GM19463 (cell line): ENCODE data around the gene RAD23A.

Experiments
- ATAC-seq: cut with Tn5 transposase; IDR thresholded peaks from one replicate; pipeline ENCODE4 v1.9.1; 2021; ENCODE audit warnings: mild to moderate bottlenecking, moderate library complexity; ENCODE audit not compliant: unreplicated experiment

RAD23A gene

DNA sequence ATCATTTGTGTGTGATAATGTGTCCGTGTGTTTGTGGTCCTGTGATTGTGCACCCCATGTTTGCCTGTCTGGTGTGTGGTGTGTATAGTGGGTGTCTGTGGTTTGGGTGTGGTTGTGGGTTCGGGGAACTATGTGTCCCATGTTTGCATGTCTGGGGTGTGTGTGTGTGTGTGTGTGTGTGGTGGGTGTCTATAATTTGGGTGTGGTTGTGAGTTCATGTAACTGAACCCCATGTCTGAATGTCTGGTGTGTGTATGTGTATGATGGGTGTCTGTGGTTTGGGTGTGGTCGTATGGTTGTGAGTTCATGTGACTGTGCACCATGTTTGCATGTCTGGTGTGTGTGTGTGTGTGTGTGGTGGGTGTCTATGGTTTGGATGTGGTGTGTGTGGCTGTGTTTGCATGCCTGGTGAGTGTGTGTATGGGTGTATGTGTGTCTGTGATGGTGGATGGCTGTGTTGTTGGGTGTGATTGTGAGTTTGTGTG, 38.5 kb downstream of the RAD23A start:
- no peak for ATAC-seq

DNA sequence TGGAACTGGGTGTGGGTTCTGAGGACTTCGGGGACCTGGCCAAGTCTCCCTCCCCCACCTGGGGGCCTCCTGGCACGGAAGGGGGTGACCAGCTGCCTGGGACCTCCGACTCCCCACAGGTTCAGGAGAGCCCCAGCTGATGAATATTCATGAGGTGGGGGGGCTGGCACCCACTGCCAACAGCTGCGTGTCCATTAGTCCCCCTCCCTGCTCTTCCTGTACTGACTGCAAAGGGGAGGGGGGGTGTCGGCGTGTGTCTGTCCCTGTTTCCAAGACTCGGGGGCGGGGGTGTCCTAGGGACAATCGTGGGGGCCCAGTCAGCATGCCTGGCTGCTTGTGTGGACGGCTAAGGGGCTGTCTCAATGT, 39.0 kb downstream of the RAD23A start:
- ATAC-seq: no peak

DNA sequence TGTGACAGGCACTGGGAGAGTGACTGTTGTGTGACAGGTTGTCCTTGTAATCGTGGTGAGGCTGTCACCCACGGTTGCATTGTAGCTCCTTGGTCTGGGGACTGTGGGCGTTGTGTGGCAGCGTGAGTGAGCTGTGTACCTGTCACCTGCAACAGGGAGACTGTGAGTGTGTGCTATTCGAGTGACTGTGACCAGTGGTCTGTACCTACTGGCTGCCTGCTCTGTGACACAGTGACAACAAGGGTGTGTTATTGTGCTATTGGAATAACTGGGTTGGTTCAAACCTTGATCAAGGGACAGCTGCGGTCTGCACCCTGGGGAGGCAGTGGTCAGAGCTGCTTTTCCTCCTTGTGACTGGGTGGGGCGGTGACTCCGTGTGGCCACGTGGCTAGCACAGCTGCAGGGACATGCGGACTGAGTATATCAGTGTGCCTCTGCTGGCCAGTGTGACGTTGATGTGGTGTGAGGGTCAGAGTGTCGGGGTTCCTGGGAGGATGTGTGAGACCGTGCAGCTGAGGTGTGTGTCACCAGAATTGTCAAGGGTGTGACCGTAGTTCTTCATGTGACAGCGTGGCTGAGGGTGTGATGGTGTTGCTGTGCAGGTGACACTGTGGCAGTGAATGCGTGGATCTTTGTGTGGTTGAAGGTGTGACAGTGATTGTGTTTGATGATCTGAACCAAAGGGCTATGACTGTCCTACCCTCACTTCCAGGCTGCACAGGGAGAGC, 39.6 kb downstream of the RAD23A start:
- ATAC-seq: no peak

DNA sequence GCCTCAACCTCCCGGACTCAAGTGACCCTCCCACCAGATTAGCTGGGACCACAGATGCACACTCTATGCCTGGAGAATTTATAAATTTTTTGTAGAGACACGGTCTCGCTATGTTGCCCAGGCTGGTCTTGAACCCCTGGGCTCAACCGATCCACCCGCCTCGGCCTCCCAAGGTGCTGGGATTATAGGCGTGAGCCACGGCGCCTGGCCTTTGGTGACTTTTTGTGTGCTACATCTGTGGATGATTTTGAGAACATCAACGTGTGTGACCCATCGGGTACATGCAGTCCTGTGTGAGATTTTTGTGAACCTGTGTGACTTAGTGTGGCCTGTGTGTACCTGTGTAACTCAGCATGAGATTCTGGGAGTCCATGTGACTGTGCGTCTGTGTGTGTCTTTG, 41.1 kb downstream of the RAD23A start:
- no peak for ATAC-seq

DNA sequence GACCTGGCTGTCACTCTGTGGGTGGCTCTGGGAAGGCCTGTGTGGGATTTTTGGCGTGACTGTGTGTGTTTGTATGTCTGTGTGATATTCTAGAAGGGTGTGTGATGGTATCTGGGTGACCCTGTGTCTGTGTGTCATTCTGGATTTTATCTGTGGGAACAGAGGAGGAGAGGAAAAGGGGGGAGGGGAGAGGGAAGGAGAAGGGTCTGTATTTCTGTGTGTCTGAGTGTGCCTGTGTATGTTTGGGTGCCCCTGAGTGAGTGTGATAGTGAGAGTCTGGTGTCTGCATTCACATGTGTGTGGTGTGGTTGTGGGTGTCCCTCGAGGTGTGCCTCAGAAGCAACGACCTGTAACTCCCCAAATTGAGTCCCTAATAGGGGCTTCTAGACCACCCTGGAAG, 41.5 kb downstream of the RAD23A start:
- no peak for ATAC-seq

DNA sequence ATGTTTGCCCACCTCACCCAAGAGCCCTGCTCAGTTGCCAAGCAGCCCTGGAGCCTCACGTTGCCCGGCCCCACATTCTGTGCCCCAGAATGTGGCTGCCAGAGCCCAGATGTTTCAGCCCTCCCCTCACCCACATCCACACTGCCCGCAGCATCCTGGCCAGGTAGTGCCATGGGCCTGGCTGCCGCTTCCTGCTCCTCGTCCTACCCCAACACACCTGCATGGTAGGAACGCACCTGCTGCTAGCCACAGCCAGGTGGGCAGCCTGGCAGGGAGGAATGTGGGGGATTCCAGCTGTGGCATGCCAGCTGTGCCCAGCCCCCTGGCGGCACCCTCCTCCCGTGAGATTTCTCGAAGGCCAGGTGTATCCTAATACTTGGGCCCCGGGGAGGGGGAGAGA, 42.1 kb downstream of the RAD23A start:
- ATAC-seq: no peak

DNA sequence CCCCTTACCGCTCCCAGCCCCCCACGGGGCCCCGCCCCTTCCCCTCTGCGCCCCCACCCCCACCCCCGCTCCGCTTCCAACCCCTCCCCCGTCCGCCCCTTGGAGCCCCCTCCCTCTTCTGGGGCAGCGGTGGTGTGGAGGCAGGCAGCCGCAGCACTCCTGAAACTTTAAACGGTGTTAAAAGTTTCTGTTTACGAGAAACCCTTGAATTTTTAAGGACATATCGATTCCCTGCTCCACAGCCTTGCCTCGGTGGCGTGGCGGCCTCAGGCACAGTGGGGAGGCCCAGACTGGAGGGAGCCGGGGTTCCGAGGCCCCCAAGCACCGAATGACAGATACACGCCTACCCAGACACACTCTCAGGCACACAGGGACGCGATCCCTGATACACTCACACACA, 44.8 kb downstream of the RAD23A start:
- no peak for ATAC-seq

DNA sequence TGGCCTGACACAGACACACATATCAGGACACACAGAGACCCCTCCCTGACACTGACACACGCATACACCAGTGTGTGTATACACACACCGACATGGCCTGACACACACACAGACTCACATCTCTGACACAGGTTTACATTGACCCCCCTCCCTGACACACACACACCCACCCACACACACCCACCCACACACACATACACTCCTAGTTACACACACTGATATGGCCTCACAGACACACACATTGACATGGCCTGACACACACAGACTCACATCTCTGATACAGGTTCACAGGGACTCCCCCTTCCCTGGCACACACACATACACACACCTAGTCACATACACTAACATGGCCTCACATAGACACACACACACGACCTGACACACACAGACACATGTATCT, 45.2 kb downstream of the RAD23A start:
- ATAC-seq: no peak

DNA sequence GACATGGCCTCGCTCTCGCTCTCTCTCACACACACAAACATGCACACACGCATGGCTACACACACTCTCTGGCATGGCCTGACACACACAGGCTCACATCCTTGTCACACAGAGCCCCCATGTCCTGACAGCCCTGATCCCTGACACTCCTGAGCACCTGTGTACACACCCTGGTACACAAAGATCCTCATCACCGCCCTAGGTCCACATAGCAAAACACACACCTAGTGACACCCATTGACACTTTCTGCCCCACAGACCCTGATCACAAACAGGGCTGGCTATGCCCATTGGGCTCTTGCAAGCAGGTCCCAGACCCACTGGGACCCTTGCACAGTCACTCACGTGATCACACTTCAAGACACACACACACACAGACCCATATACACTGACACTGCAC, 45.6 kb downstream of the RAD23A start:
- ATAC-seq: no peak

DNA sequence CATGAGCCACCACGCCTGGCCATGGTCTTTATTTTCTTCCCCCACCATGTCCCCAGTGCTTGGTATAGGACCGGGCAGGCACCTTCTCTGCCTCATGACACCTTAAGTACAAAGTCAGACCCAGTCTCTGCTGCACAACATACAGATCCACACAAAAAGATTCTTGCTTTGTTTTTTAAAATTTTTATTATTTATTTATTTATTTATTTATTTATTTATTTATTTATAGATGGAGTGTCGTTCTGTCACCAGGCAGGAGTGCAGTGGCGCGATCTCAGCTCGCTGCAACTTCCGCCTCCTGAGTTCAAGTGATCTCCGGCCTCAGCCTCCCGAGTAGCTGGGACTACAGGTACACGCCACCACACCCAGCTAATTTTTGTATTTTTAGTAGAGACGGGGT, 47.1 kb downstream of the RAD23A start:
- ATAC-seq: no peak

DNA sequence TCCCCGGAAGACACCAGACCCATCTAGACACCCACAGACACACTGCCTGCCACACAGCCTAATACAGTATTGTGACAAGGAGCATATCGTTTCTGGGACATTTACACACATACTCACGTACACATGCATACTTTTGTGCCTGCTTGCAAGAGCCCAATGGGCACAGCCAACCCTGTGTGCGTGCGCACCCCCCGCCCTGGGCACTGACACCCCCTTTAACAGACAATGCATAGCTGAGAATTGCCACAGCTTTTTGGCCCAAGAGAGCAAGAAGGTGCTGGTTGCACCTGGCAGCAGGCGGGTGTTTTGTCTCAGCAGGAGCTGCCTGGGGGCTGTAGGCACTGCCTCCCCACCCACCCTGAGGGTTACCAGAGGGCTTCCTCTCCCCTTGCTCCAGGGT, 47.9 kb downstream of the RAD23A start:
- no peak for ATAC-seq

DNA sequence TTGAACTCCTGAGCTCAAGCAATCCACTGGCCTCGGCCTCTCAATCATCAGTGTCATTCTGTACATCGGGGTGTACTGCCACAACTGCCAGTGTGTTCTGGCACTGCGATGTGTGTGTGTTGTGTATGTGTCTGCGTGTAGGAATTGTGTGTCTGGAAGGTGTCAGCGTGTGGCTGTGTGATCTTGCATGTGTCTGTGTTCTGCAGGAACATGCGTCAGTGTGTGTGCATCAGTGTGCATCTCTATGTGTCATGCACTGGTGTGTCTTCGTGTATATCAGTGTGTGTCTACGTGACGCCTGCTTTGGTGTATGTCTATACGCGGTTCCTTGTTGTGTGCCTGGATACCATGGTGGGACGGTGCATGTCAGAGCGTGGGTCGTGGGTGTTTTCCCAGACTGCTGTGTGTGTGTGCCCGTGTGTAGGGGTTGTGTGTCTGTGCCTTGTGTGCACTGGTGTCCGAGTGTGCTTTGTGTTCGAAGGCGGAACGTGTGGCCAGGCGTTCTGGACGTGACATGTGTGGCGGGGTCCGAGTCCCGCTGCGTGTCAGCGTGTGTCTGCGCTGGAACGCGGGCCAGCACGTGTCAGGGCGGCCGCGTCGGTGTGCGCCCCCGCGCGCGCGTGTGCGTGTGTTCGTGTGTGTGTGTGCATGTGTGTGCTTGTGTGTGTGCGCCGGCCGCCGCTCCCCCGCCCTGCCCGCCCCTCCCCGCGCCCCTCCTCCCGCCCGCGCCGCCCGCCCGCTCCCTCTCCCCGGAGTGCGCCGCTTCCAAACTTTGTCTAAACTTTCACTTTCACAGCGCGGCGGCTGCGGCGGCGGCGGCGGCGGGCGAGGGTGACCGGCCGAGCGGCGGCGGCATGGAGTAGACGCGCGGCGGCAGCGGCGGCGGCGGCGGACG, 49.3 kb downstream of the RAD23A start, which contains the start of gene NFIX:
Gene NFIX (plus strand): TSS at position 775 of the 895 bp plus-strand sequence. CDS start 363 bp downstream, outside the sequence.
- no peak for ATAC-seq

DNA sequence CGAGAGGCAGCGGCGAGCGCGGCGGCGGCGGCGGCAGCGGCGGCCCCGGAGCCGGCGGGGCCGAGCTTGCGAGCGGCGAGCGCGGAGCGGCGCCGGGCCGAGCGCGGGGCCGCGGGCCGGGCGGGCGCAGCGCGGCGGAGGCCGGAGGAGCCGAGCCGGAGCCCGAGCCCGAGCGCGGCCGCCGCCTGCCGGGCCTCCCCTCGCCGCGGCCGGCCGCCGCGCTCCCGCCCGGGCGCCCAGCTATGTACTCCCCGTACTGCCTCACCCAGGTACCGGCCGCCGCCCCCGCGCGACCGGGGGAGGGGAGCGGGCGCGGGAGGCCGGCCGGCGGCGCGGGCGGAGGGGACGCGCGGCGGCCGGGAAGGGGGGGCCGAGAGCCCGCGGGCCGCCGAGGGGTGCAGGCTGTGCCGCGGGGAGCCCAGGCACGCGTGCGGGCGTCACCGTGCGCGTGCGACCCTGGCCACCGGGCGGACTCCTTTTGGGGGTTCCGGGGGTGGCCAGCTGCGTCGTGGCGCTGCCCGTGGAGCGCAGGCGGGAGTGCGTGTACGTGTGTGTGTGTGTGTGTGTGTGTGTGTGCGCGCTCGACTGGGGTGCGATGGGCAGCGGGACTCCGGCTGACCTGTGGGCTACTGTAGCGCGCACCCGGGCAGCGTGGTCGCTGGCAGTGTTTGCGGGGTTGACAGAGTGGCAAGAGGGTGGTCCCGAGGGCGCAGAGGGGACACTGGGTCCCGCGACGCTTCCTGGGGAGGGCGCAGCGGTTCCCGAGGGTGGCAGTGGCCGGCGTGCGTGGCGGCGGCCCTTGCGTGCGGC, 50.1 kb downstream of the RAD23A start:
- no peak for ATAC-seq

DNA sequence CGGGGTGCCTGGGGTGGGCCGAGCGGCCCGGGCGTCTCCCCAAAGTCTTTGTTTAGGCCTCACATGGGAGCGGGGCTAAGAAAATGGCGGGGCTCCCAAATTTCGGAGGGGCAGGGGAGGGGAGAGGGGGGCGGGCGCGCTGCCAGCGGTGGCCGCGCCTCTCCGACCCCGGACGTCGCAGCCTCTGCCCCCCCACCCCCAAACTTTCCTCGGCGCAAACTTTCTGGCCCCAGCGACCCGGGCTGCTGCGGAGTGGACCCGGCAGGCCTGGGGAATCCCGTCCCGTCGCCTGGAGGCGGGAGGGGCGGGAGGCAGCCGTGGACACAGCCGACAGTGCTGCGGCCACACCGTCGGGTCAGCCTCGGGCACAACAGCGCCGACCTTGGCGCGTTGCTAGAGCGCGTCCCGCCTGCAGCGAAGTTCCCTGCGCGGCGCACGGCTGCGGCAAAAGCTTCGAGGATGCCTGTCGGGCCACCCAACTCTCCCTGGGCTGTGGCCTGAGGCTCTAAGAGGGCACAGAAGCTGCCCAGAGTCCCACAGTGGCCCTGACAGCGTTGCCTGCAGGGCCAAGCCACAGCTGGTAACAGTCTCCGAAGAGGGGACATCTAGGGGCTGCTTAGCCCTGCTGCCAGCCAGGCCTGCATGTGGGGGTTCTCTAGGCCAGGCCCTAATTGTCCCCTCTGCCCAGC, 50.9 kb downstream of the RAD23A start:
- ATAC-seq: no peak

DNA sequence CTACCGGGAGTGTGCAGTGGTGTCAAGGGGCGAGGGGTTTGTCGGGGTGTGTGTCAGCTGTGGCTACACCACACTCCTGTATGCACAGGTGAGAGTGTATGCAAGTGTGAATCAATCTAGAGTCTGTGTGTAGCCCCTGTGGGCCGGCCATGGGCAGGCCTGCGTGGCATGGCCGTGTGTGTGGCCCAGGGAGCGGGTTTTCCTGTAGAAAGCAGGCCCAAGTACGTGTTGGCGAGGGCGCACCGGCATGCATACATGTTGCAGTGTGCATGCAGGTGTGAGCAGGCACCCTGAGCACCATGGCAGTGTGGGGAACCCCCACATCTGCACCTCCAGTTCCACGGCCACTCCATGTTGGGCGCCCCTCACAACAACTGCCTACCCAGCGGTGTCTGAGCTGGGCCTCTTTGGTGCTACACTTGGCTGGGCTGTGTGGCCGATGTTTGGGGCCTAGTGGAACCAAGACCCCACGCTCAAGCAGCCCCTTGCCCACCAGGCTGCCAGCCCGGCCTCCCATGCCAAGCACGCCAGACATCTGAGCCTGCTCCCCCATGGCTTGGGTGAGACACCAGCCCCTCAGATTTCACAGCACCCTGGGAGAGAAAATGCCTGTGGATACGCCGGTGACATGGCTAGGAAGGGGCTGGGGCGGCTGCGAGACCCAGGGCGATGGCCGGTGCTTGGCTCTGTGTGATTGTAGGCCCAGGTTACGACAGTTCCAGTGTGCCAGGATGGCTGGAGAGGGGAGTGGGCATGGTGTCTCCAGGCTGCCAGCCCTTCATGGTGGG, 51.7 kb downstream of the RAD23A start:
- no peak for ATAC-seq

DNA sequence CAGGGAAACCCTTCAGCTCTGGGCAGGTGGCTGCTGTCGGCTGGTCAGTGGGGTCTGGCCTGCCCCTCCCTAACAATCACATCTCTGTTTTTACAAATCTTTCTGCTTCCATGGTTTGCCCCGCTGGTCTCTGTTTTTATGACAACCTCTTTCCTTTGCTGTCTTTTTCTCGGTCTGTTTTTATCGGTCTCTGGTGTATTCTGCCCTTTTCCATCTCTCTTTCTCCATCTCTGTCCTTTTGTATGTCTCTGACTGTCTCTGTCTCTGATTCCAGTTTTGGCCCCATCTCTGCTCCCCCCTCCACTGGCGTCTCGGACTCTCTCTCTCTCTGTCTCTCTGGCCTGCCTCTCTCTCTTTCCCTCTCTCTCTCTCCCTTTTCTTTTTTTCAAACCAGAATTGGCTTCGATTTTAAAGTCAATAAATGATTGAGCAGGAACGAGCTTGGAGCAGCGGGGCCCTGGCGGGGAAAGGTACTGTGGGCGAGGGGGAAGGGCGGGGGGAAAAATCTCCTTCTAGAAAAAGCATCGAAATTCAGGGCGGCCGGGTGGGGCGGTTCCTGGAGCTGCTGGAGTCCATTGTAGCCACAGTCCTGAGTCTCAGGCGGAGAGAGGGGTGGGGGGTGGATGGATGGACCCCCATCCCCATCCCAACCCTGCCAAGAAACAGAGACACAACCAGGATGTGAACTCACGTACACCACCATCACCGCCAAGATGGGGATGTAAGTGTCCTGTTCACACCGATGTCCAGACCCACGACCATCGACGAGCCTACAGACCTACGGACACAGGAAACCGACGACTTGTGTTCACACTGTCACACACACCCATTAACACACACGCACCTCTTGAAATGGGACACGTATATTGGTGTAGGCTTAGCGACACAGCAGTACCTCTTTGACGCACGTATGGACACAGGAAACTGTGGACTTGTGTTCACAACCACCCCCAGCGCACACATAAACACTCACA, 52.6 kb downstream of the RAD23A start:
- ATAC-seq: no peak

DNA sequence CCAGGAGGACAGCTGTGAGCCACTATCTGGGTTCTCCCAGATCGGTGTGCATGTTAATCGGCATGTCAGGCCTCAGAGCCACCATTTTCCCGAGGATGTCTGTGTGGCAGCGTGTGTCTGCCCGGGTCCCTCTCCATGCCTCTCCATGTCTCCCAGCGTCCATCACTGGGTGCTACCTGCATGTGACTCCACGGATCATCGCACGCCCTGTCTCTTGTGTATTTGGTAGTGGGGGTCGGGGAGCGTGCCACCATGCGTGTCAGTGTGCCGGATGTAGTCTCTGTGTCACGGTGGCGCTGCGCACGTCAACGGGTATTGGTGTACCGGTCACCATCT, 55.5 kb downstream of the RAD23A start:
- no peak for ATAC-seq

DNA sequence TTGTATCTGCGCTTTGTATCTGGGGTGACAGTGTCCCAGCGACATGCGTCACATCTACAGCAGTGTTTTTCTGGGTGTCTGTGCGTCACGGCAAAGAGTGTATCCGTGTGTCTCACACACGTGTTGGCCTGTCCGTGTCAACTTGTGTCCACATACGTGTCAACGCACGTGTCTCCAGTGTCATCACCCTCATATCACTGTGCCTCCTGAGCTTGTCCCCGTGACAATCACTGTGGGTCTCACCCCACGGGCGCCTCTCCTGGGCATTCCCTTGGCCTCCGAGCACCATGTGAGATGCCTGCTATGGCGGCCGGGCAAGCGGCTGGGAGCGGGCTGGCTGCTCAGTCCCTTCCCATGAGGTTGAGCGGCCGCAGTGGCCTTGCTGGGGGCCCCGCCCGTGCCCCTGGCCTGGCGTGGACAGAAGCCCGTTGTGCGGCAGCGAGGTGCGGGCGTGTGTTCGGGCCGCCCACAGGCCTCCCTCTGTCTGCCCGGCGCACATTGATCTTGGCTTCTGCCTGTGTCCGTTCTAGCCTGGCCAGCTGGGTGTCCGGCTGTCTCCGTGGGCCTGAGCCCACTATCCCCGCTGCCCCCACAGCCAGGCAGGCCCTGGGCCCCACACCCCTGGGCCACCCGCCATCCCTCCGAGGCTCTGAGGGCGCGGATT, 56.0 kb downstream of the RAD23A start:
- no peak for ATAC-seq
